ENCODE measurements around the gene GRAMD1A. TPM values are rescaled to one million over a fixed set of nuclear protein-coding genes. Genes with fewer than 3 reads are reported as not detected.

The GRAMD1A gene
- total RNA-seq, 4 donors from 2014 or later: 14.2 to 32.1 (median 21.6) TPM

DNA sequence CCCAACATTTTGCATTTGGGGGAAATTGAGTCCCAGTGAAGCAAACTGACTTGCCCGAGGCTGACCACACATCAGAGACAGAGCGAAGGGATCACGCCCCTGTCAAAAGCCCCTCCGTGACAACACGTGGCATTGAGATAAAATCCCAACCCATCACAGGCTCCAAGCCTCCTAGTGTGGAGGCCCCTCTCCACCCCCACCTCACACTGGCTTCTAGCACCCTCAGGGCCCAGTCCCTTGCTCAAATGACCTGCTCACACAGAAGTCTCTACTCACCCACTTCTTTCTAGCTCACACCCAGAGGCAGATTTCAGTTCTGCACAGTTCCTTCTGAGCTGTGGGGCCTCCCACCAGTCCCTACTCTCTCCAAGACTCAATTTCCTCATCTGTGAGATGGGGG, 51.7 kb downstream of the GRAMD1A start:
- 90% methylated on average over 5 of the region's 5 CpGs; no CpG with 5 or more reads in 1 of the 2 donors for WGBS, 2 donors (ENCODE audit: low coverage in 1 of 2)
- Histone ChIP-seq H3K27me3 (peaks cover 10% of the 10 kb centered on the region), H3K4me1 (no peaks in the 10 kb centered on the region), H3K4me3 (no peak overlapping the region), H3K27ac (no peak overlapping the region), H3K9me3 (no peaks in the 10 kb centered on the region), H3K36me3 (no peaks in the 10 kb centered on the region)
- in situ Hi-C loops (cut with MboI; ENCODE audit: low pct_ligation_motif_present in 1 of 4, low pct_unique_long_range_greater_than_20kb in 1 of 4, low sequenced_read_pairs in 3 of 4) (no loop called here), intact Hi-C loops (cut with DNase I; ENCODE audit: low total_unique reads) (no loop called here)
- no peak for DNase-seq
- TF ChIP-seq, protein P1, sequence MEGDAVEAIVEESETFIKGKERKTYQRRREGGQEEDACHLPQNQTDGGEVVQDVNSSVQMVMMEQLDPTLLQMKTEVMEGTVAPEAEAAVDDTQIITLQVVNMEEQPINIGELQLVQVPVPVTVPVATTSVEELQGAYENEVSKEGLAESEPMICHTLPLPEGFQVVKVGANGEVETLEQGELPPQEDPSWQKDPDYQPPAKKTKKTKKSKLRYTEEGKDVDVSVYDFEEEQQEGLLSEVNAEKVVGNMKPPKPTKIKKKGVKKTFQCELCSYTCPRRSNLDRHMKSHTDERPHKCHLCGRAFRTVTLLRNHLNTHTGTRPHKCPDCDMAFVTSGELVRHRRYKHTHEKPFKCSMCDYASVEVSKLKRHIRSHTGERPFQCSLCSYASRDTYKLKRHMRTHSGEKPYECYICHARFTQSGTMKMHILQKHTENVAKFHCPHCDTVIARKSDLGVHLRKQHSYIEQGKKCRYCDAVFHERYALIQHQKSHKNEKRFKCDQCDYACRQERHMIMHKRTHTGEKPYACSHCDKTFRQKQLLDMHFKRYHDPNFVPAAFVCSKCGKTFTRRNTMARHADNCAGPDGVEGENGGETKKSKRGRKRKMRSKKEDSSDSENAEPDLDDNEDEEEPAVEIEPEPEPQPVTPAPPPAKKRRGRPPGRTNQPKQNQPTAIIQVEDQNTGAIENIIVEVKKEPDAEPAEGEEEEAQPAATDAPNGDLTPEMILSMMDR (IDR thresholded peaks at IDR 0.05): no peak
- TF ChIP-seq POLR2AphosphoS5 (IDR thresholded peaks at IDR 0.05): no peak
- TF ChIP-seq EP300 (IDR thresholded peaks at IDR 0.05; ENCODE audit: low read depth): no peak
- TF ChIP-seq POLR2A (IDR thresholded peaks at IDR 0.05): no peak

DNA sequence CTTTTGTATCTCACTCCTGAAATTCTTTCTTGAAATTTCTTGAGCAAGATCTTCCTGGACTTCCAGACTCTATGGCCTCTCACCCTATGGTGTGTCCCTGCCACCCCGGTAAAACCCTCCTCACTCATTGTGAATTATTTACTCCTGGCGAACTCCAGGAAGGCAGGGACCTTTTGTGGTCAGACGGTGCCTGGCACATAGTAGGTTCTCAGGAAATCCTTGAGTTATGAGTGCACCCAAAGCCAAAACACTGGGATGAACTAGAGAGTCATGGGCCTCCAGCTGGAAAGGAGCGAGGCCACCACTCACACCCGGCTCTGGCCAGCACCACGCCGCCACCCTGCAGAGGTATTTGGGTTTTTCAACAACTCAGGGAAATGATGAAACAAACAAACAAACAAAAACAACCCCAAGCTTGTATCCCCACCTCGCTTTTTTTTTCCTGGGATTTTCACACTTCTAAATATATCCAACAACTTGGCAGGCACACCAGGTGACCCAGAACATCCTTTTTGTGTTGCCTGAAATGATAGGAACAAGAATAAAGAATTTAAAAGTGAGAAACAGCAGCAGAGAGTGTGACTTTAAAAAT, 52.6 kb downstream of the GRAMD1A start:
- peaks cover 10% of the 10 kb centered on the region for H3K27me3 ChIP-seq
- no peak overlapping the region for H3K27ac ChIP-seq
- in situ Hi-C loops (cut with MboI; ENCODE audit: low pct_ligation_motif_present in 1 of 4, low pct_unique_long_range_greater_than_20kb in 1 of 4, low sequenced_read_pairs in 3 of 4) (no loop called here), intact Hi-C loops (cut with DNase I; ENCODE audit: low total_unique reads) (no loop called here)
- WGBS, 2 donors (ENCODE audit: low coverage in 1 of 2): 81 to 85% methylated on average over 5 to 8 of the region's 8 CpGs
- H3K4me3 ChIP-seq: no peak overlapping the region
- no peaks in the 10 kb centered on the region for H3K36me3 ChIP-seq
- no peaks in the 10 kb centered on the region for H3K4me1 ChIP-seq
- no peaks in the 10 kb centered on the region for H3K9me3 ChIP-seq
- DNase-seq: no peak
- TF ChIP-seq EP300 (IDR thresholded peaks at IDR 0.05; ENCODE audit: low read depth): no peak
- TF ChIP-seq POLR2A (IDR thresholded peaks at IDR 0.05): no peak
- TF ChIP-seq POLR2AphosphoS5 (IDR thresholded peaks at IDR 0.05): no peak
- TF ChIP-seq, protein P1 (IDR thresholded peaks at IDR 0.05): no peak

GRCh38 chr19:35053667-35054293, 53.7 kb downstream of the GRAMD1A start:
- TF ChIP-seq, protein P1 (IDR thresholded peaks at IDR 0.05): no peak
- TF ChIP-seq POLR2A (IDR thresholded peaks at IDR 0.05) (no peak), POLR2AphosphoS5 (IDR thresholded peaks at IDR 0.05) (no peak), EP300 (IDR thresholded peaks at IDR 0.05; ENCODE audit: low read depth) (no peak)
- WGBS, 2 donors (ENCODE audit: low coverage in 1 of 2): 76 to 81% methylated on average over 5 to 9 of the region's 9 CpGs
- intact Hi-C loops (cut with DNase I; ENCODE audit: low total_unique reads): no loop called here

DNA sequence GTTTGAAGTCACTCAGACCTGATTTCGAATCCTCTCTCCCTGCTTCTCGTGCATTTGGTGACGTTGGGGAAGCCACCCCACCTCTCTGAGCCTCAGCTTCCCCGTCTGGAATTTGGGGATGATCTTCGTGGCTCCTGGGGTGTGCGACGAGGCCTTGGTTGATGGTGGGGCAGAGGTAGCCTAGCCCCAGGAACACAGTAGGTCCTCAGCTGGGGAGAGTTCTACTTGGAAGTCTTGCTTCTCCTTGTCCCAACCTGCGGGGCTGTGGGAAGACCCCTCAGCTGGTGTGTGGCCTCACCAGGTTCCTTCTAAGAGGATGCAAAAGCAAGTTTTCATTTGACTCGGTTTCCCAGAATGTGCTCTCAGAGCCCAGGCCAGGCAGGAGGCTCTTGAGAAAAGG, 54.5 kb downstream of the GRAMD1A start:
- H3K36me3 ChIP-seq: no peaks in the 10 kb centered on the region
- TF ChIP-seq, protein P1 (IDR thresholded peaks at IDR 0.05): no peak
- TF ChIP-seq POLR2A (IDR thresholded peaks at IDR 0.05) (no peak), EP300 (IDR thresholded peaks at IDR 0.05; ENCODE audit: low read depth) (no peak), POLR2AphosphoS5 (IDR thresholded peaks at IDR 0.05) (no peak)
- WGBS, 2 donors (ENCODE audit: low coverage in 1 of 2): 60 to 84% methylated on average over 1 to 9 of the region's 9 CpGs
- H3K4me3 ChIP-seq: no peak overlapping the region
- no peaks in the 10 kb centered on the region for H3K4me1 ChIP-seq
- H3K9me3 ChIP-seq: no peaks in the 10 kb centered on the region
- H3K27ac ChIP-seq: no peak overlapping the region
- no peak for DNase-seq
- H3K27me3 ChIP-seq: peaks cover 10% of the 10 kb centered on the region
- in situ Hi-C loops (cut with MboI; ENCODE audit: low pct_ligation_motif_present in 1 of 4, low pct_unique_long_range_greater_than_20kb in 1 of 4, low sequenced_read_pairs in 3 of 4) (no loop called here), intact Hi-C loops (cut with DNase I; ENCODE audit: low total_unique reads) (no loop called here)

More at GRCh38 chr19:35053667-35054293, 53.7 kb downstream of the GRAMD1A start:
- in situ Hi-C loops (cut with MboI; ENCODE audit: low pct_ligation_motif_present in 1 of 4, low pct_unique_long_range_greater_than_20kb in 1 of 4, low sequenced_read_pairs in 3 of 4): no loop called here
- DNase-seq: no peak
- H3K36me3 ChIP-seq: no peaks in the 10 kb centered on the region
- no peak overlapping the region for H3K4me3 ChIP-seq
- H3K27ac ChIP-seq: no peak overlapping the region
- H3K27me3 ChIP-seq: peaks cover 10% of the 10 kb centered on the region
- H3K9me3 ChIP-seq: no peaks in the 10 kb centered on the region
- no peaks in the 10 kb centered on the region for H3K4me1 ChIP-seq

All from transverse colon (tissue), 4 donors.